GM18861 (cell line): ENCODE measurements around the gene AKAP12.

Experiments used
- ATAC-seq: cut with Tn5 transposase; IDR thresholded peaks from one replicate; pipeline ENCODE4 v1.9.1; 2021; ENCODE audit not compliant: unreplicated experiment

Gene AKAP12

DNA sequence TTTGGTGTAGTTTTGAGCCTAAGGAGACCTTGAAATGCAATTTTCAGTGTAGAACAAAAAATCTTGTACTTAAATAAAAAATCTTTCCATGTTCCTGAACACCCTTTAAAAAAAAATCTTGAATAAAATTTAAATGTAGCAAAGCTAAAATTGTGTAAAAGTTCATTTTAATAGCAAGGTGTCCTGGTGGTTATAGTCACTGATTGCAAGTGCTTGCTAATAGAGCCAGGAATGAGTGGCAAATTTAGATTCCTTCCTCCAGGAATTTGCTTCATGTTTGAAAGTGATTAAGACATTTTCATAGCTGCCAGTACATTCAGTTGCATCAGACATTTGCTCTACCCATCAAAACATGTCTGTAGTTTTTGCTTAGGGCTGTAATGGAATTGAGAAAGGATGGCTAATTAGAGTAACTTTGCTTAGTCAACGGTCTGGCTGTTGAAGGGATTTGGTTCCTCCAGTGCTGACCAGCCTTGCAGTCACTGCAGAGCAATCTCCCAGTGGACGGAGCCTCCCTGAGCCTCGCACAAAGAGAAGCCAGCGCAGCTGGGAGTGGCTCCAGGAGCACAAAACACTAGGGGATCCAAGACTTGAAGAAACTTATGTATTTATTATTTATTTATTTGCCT, 36.5 kb downstream of the AKAP12 start:
- no peak for ATAC-seq

DNA sequence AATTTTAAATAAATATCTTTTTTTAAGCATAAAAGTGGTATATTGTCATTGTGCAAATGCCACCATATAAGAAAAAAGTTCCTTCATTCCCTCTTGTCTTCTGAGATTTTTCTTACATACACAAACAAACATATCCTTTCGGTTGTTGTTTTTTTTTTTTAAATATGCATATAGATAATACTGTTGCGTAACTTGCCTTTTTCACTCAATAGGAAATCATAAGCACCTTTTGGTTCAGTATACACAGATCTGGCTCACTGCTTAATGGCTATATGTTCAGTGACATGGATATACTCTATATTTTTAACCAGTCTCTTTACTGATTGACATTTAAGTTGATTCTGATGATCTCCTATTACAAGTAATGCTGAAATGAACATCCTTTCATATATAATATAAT, 40.1 kb downstream of the AKAP12 start:
- ATAC-seq: no peak

DNA sequence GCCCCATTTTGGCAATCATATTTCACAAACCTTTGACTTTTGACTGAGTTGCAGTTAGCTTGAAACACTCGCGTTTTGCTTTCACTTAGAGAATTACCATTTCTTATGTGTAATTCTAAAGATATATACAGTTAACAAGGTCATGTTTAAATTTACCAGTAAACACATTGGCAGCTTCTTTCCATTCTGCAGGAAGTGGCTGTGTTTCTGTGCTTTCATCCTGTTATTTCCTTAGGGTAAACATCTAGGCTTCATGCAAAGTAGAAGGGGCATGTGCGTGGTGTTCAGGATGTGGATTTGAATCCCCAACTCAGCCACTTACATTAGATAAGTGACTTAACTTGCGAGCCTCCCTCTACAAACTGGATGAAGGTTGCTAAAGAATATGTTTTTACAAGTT, 41.1 kb downstream of the AKAP12 start:
- no peak for ATAC-seq

DNA sequence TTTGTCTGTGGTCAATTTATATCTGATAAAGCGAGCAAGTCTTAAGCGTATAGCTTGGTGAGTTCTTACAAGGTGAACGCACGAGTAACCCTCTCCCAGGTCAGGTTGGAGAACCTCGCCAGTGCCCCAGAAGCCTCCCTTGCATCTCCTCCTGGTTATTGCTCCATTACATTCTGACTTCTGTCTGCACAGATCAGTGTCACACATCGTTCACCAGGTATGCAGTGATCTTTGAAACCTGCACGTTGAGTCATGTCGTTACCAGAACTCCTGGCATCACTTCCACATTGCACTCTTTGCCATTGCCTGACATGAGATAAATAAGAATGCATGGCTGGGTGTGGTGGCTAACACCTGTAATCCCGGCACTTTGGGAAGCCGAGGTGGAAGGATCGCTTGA, 44.2 kb downstream of the AKAP12 start:
- ATAC-seq: no peak

DNA sequence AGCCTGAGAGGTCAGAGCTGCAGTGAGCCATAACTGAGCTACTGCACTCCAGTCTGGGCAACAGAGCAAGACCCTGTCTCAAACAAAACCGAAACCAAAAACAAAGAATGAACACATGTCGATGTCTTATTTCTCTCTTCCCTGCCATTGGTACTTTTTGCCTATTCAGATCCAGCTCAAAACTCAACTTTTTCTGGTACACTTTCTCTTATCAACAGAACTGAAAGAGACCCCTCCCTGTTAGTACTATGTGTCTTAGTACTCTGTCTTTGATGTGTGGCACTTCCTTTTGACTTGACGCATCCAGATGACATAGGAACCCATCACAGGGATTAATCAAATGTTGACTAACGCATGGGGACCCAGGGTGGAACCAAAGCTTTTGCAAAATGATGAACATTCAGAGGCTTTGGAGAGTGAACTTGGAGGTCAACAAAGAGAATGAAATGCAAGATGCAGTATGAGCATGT, 44.8 kb downstream of the AKAP12 start:
- ATAC-seq: no peak

DNA sequence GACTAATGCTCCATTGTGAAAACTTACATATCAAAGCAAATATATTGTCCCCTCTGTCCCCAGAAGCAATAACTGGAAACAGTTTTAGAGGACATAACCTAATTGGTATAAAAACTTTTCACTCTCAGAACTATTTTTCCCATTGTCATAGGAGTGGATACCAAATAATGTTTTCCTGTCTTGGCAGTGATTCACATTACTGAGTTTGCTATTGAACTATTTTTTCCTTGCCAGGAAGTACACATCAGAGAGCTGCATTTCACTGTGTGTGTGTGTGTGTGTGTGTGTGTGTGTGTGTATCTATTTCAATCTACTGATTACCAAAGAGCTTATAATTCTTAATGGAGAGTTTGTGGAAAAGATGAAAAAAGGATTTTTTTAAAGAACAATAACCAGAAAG, 45.4 kb downstream of the AKAP12 start:
- ATAC-seq: no peak

DNA sequence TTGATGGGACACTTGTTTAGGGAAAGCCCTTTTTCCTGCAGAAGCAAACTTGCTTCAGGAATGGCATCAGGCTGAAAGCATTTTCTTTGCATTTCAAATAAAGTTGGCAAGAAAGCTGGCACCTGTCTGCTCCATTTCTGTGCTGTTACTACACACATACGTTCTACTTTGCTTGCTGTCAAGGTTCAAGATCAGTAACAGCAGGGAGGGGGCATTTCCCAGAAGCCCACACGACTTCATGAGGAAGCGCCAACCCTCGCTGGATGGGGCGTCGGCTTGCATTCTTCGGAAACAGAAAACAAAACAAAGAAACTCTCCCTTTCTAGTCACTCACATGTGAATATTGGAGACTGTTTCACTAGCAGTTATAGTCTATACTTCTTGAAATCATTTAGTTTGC, 46.4 kb downstream of the AKAP12 start:
- ATAC-seq: no peak

DNA sequence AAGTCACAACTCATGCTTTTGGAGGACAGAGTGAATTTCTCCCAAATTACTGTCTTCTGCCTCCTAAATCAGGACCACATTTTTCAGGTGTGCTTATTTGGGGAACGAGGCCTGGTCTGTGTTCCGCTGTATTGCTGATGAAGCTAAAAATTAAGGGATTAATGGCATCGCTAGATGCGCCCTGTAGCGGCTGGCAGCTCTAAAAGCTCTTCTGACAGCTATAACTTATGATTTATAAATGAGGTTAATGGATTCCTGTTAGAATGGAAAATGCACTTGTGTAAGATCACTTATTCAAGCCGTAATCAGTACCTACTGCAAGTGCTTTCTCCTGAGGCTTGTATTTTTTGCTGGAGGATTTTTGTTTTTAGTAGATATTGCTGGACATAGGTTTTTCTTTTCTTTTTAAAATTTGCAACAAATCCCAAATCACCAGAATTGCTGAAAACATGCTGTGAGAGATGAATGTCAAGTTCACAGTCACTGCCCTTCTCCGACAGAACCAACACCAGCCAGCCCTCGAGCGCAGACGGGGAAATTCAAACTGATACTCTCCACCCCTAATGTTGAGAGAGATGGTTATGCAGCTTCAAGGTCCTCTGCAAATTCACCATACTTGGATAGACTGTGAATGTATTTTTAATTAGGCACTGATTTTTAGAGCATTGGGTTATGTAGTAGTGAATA, 49.1 kb downstream of the AKAP12 start:
- ATAC-seq: no peak

DNA sequence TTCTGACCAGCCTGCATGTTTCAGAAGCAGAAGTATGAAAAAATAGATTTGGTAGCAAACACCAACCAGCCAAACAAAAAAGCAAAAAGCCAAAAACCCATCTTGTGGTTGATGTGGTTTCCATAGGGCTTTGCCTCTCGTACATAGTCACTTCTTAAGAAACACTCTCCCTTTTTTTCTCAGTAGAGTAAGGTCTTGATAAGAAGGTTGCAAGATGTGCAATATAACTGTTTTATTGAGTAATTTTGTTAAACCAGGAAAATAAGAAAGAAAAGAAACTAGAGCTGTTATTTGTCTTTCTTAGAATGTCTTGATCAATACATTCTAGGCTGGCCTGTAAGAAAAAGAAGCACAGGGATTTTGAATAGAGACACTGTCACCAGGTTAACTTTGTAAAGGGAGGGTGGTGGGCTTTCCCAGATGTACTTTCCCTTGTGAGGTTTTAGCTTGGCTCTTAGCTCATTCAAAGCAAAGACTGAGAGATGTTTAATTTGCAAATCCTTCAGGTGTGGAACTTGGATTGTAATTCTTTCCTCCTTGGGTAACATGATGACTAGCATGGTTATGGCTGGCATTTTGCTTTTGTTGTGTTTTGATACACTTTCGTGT, 49.7 kb downstream of the AKAP12 start:
- ATAC-seq: no peak

DNA sequence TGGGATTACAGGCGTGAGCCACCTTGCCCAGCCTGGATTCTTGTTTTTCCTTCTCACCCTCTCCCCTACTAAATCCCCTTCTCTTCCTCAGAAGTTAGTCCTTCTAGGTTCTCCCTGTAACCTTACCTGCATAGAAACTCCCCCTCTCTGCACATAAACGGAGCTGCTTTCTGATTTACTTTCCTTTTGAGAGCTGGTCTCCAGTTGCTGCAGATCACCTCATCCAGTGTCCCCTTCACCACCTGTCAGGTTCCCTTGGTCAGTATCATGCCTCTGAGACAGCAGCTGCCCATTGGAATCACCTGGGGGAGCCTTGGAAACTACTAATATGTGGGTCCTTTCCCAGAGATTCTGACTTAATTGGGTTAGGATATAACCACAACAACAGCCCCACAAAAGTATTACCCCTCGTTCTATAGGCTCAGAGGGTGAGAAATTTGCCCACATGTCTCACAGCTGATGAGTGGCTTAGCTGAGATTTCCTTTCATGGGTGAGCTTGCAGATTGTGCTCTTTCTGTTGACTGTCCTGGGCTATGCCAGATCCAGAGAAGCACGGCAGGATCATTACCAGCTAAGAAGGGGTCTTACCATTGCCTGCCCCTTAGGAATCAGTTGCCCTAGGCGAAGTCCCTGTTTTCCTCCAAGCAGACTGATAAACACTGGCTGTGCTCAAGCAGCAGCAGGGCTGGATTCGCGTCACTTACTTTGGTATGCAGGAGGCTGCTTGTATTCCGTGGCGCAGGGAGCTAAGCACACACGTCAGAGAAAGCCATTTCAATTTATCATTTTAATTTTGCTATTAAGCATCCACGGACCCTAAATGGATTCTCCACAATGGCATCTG, 51.3 kb downstream of the AKAP12 start:
- no peak for ATAC-seq

DNA sequence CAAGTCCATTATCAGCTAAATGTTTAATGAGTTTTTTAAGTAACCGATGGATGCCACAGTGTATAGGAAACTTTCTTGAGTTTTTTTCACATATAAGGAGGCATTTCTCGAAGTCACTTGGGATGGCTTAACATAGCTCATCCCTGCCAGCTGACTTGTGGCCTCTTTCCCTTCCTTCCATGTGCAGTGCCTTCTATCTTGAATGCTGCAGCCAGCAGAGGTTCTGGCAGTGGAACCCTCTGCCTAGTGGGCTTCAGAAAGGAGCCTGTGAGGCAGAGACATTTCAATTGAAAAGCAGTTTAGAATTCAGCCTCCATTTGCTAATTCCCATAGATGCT, 51.9 kb downstream of the AKAP12 start:
- ATAC-seq: no peak

DNA sequence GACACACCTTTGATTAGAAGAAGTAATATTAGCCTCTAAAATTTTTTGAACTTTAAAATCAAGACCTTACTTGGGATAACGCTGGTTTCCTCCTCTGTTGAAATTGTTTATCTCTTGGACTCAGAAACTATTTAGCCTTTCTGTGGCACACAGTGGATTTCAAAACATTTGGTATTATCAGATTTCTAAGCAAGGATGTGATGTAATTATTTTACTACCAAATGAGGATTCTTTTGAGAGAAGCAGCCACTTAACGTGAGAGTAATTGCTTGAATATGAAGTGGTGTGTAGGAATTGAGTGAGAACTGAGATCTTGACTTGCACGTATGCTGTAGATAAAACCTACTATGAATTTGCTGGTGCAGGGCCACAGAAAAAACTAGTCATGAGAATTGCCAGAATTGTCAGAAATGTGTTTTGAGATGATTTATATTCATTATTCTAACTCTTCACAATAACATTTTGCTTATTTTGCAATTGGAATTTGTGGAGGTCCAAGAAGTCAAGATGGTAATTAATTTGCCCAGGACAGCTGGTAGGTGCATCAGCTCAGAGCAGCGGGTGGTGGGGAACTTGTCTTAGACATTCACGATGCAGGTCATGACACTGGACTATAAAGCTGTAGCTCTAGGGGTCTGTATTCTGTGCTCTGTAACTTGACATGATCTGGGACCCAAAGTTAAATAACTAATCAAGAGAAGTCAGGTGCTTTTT, 53.4 kb downstream of the AKAP12 start:
- no peak for ATAC-seq

DNA sequence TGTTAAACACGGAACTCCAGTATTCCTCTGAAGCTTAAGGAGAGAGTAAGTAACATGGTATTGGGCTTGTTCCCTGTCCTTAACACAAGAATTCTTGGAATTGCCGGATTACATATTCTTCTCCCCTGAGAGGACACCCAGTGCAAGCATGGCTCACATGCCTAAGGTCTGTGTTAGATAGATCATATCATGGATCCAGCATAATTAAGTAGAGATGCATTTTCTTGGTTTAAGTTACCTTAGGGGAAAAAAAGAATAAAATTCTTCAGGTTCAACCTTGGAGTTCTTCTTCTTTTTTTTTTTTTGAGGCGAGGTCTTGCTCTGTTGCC, 53.9 kb downstream of the AKAP12 start:
- ATAC-seq: no peak

DNA sequence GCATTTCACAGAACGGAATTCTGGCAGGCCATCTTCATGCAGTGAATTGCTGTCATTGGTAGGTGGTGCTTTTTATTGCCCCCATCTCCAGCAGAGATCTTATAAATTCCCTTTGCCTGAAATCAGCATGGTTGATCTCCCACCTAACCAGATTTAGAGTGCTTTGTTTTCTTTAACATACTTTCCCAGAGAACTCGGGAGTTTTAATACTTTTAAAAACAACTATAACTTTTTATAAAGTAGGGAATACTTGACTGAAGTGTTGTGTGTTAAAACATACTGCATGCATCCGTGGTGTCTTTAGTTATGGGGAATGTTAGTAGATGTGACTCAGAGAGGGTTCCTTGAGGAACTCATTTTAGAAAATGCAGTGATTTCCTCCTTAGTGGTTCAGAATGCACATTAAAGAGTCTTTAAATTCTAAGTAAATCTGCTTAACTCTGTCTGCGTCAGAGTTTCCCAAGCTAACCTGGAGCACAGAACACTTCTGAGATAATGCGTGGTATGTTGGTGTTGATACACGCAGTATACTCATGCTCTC, 54.9 kb downstream of the AKAP12 start:
- ATAC-seq: no peak

DNA sequence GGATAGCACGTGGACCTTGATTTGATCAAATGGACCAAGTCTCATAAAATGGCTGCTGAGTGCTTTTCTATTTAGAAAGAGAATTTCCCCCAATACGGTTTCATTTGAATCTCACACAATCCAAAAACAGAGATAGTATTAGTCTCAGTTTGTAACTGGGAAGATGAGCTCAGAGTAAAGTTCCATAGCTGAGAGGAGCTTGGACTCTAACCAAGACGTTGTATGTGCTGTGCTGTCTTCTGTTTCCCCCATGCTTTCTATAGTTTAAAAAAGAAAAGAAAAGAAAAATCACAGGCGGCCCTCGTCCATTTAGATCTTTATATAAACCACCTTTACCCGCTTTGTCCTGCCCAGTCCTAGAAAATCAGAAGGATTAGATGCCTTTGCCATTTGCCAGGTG, 58.1 kb downstream of the AKAP12 start:
- no peak for ATAC-seq

DNA sequence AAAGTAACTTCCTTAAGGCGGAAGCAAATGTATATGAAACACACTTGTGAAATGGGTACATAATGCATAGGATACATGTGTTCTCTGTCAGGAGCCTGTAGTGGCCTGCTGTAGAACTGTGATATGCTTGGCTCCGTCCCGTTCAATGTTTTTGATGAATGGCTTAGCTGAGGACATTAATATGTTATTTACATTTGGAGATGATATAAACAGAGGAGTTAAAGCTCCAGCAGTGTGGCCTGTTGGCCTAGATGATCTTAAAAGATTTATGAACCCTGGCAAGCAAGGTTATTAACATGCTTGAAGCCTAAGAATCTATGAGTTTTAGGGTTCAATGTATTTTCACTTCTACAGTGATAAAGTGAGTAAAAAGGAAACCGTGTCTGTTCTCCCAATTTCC, 59.2 kb downstream of the AKAP12 start:
- no peak for ATAC-seq

DNA sequence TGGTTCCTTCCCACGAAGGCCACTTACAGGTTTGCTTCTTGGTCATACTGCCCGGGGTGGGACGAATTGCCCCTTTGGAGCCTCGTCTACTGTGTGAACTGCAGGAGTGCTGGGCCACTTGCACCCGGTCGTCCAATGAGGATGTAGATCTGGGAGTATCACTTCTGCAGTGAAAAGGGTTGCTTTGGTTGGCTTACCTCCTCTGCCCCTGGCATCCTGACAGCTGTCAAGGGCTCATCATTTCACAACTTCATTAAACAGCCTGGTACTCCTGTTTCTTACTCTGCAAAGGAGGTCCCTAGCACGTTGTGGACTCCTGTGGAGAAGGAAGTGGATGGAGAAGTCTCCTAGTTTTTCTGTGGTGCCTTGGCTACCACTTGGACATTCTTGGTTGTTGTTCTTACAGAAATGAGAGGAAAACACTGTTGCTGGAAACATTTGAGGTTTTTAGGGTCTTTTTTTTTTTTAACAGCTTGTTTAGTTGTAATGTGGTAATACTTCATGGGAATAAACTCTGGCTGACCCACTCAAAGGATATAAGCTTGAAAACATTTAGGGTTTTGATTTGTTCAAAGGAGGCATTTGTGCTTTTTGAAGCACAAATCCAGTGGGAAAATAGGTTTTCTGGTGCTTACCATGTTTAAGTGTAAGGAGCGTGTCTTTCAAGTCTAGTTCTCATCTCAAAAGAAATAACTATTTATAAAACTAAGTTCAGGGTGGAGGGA, 60.7 kb downstream of the AKAP12 start:
- no peak for ATAC-seq

DNA sequence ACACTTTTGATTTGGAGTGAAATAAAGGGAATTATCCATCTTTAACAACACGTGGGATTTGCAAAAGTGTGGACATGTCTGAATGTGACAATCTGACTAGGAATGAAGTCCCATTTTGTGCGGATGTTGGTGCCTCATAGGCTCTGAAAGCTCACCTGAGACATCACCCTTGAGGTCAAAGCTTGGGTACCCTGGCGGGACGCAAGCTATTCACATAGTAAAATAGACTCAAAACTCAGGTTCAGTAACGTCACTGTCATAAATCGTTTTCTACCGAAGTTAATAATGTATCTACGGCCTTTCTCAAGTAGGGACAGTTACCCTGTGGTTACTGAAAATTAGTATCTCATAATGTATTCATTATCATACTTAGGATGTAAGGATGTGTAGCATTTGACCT, 61.8 kb downstream of the AKAP12 start:
- ATAC-seq: no peak

DNA sequence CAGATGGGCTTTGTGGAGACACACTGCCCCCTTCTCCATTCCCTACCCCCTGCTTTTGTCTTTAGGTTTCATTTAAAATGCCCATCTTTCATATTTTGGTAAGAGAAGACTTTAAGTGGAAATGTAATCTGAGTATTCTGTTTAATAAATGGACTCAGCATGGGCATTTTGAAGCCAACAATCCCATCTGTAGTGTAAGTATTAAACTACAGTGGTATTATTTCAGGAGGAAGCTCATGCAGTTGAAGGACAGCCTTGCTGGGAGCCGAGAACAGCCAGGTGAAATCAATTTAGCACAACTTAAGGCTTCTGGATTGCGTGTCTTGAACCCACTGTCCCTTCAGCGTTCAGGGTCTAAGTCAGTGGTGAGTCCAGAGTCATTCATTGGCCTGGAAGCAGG, 63.5 kb downstream of the AKAP12 start:
- no peak for ATAC-seq

DNA sequence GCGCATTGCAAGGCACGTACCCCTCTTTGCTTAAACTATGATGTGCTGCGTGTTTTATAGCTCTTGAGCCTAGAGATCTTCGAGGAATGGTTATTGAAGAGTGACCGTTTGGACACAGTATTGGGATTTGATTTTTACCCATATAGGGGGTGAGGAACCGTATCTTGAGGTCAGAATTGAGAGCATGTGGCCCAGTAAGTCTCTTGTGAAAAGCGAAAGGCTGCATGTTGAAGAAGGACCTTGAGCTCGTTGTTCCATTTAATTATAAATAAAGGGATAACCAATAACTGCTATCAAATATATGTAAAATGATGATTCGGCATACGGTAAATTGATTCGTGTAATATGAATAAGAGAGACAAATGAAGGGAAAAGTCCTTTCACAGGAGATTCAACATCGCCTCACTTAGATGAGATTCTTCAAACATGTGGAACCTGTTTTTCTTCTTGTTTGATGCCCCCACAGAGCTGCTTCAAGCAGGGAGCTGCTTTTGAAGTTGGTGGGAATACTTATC, 66.6 kb downstream of the AKAP12 start:
- ATAC-seq: no peak
